NCI-H2081 (cell line): Measurements from ENCODE around the gene ZBTB4.

Experiments used
- DNase-seq, 2 experiments: peaks; one replicate each; lab custom pipeline; 2025; lab: John Stamatoyannopoulos, UW

The ZBTB4 gene

DNA sequence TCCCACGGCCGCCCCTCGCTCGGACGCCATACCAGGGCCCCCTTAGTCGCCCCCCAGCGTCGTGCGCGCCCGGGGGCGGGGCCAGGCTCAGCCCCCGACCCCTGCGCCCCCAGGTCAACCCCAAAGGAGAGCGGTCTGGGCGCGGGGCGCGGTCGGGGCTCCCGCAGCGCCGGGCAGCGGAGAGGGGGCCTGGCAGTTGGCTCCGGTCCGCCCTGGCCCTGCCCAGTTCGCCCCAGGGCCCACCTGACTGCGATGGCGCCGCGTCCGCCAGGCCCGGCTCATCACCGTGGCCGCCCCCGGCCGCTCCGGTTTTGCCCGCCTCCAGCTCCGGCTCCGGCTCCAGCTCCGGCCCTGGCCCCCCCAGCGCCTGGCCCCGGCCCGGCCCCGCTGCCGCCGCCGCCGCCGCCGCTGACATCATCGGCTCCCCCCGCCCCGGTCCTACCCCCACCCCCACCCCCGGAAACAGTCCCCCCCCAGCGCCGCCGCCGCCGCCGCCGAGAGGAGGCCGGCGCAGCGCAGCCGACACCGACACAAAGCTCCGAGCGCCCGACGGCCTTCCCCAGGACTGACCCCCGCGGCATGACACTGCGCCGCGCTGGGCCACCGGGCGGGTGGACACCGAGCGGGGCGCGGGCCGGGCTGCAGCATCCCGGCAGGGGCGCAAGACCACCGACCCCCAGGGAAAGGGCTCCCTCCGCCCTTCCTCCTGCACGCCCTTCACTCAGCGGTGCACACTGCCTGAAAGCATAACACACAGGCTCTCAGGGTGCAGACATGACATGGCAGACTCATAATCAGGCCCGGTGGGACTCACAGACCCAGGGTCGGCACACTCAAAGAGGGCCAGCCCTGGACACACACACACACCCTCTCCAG, at the start of gene ZBTB4:
ZBTB4 (minus strand) TSS at position 419 of the 876 bp plus-strand sequence. CDS start 12,830 bp downstream, outside the sequence.
- DNase-seq, result peak; percentile 10 to 22

- no peak for DNase-seq
Measured at GRCh38 chr17:7528842-7529241, 49.4 kb upstream of the ZBTB4 start.

DNA sequence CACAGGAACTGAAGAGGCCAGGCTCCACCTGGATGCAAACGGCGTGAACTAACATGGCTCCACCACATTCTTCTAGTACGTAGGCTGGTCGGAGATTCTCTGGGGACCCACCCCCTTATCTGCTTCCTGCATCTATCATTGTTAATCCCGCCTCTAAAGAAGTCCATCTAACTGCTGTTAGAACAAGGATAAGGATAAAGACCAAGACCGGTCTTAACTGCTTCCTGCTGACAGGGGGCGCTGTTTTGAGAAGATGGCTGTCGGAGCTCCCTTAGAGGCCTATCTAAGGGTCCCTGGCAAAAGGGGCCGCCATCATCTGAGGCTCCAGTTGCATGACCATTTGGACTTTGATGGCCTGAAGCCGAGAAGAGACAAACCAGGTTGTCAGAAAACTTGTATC, 43.6 kb upstream of the ZBTB4 start:
- no peak for DNase-seq

GRCh38 chr17:7515911-7516610, 36.6 kb upstream of the ZBTB4 start:
- no peak for DNase-seq

DNA sequence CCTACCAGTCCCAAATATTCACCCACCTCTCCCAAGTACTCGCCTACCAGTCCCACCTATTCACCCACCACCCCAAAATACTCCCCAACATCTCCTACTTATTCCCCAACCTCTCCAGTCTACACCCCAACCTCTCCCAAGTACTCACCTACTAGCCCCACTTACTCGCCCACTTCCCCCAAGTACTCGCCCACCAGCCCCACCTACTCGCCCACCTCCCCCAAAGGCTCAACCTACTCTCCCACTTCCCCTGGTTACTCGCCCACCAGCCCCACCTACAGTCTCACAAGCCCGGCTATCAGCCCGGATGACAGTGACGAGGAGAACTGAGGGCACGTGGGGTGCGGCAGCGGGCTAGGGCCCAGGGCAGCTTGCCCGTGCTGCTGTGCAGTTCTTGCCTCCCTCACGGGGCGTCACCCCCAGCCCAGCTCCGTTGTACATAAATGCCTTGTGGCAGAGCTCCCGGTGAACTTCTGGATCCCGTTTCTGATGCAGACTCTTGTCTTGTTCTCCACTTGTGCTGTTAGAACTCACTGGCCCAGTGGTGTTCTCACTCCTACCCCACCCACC, 34.5 kb upstream of the ZBTB4 start:
- DNase-seq, result no peak

DNA sequence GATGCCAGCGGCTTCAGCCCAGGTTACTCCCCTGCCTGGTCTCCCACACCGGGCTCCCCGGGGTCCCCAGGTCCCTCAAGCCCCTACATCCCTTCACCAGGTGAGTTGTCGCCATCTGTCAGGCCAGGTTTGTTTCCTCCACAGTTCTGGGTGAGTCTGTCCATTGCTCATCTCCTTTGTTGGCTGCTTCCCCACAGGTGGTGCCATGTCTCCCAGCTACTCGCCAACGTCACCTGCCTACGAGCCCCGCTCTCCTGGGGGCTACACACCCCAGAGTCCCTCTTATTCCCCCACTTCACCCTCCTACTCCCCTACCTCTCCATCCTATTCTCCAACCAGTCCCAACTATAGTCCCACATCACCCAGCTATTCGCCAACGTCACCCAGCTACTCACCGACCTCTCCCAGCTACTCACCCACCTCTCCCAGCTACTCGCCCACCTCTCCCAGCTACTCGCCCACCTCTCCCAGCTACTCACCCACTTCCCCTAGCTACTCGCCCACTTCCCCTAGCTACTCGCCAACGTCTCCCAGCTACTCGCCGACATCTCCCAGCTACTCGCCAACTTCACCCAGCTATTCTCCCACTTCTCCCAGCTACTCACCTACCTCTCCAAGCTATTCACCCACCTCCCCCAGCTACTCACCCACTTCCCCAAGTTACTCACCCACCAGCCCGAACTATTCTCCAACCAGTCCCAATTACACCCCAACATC, 33.6 kb upstream of the ZBTB4 start:
- no peak for DNase-seq

- DNase-seq, result no peak
Measured at GRCh38 chr17:7512105-7512504, 32.7 kb upstream of the ZBTB4 start.

DNA sequence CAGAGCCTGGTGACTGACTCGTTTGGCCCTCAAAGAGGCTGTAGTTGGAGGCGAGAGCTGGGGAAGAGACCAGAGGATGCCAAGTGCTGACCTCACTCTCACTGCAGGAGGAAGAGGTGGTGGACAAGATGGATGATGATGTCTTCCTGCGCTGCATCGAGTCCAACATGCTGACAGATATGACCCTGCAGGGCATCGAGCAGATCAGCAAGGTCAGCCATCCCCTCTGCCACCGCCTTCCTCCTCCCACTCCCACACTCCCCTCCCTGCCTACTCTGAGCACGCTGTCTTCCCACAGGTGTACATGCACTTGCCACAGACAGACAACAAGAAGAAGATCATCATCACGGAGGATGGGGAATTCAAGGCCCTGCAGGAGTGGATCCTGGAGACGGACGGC, 31.7 kb upstream of the ZBTB4 start:
- no peak for DNase-seq

- DNase-seq, result no peak
Measured at GRCh38 chr17:7509937-7510336, 30.5 kb upstream of the ZBTB4 start.

GRCh38 chr17:7508846-7509245, 29.4 kb upstream of the ZBTB4 start:
- no peak for DNase-seq

DNA sequence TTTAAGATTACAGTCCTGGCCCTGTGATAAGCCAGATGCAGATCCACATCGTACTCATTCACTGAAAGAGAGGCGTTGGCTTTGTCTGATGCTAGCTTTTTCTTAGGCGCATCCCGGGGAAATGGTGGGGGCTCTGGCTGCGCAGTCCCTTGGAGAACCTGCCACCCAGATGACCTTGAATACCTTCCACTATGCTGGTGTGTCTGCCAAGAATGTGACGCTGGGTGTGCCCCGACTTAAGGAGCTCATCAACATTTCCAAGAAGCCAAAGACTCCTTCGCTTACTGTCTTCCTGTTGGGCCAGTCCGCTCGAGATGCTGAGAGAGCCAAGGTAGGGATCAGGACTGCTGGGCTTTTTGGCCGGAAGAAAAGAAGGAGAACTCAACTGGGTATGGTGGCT, 28.7 kb upstream of the ZBTB4 start:
- DNase-seq, result no peak

GRCh38 chr17:7503521-7503920, 24.1 kb upstream of the ZBTB4 start:
- no peak for DNase-seq

GRCh38 chr17:7502987-7503386, 23.6 kb upstream of the ZBTB4 start:
- DNase-seq, result no peak

- DNase-seq, result no peak
Measured at GRCh38 chr17:7502171-7502847, 22.9 kb upstream of the ZBTB4 start.

- no peak for DNase-seq
Measured at GRCh38 chr17:7501729-7502128, 22.3 kb upstream of the ZBTB4 start.

DNA sequence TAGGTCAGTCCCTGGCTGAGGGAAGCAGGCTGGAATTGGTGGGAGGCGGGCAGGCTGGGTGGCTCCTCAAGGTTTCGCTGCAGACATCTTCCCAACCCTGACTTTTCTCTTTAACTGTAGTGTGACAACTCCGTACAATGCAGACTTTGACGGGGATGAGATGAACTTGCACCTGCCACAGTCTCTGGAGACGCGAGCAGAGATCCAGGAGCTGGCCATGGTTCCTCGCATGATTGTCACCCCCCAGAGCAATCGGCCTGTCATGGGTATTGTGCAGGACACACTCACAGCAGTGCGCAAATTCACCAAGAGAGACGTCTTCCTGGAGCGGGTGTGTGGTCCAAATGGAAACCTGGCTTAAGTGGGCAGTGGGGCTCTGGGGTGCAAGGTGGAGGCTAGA, 19.7 kb upstream of the ZBTB4 start:
- DNase-seq, result no peak

DNA sequence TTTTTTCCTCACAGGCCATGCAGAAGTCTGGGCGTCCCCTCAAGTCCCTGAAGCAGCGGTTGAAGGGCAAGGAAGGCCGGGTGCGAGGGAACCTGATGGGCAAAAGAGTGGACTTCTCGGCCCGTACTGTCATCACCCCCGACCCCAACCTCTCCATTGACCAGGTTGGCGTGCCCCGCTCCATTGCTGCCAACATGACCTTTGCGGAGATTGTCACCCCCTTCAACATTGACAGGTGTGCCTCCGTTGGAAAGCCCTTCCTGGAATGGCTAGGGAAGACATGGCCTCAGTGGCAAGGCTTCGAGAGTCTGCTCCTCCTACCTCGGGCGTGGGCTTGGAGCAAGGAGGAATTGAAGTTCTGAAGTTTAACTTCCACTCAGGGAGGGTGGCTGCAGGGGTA, 18.2 kb upstream of the ZBTB4 start:
- no peak for DNase-seq

DNA sequence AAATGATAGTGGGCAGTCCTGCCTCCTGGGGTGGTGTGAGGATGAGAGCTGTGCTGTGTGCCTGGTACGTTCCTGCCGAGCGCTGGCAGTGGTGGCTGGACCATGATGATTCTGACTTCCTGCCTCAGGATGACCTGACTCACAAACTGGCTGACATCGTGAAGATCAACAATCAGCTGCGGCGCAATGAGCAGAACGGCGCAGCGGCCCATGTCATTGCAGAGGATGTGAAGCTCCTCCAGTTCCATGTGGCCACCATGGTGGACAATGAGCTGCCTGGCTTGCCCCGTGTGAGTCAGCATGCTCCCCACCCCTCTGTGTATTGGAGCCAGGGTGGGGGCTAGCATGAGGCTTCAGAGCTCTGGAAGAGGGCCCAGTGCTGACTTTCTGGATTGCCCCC, 17.8 kb upstream of the ZBTB4 start:
- no peak for DNase-seq

DNA sequence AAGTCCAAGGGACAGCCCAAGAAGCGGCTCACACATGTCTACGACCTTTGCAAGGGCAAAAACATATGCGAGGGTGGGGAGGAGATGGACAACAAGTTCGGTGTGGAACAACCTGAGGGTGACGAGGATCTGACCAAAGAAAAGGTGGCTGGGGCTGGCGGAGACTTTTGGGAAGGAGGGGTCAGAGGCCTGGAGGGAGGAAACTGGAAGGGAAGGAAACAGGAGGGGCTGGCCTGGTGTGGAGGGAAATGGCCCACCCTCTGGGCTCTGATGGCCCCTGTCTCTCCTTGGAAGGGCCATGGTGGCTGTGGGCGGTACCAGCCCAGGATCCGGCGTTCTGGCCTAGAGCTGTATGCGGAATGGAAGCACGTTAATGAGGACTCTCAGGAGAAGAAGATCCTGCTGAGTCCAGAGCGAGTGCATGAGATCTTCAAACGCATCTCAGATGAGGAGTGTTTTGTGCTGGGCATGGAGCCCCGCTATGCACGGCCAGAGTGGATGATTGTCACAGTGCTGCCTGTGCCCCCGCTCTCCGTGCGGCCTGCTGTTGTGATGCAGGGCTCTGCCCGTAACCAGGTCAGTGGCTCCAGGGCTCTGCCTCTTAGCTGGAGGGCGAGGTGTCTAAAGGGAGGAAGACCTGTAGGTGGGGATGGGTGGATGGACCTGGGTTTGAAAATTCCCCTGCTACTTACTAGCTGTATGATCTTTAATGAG, 17.2 kb upstream of the ZBTB4 start:
- DNase-seq, result no peak

DNA sequence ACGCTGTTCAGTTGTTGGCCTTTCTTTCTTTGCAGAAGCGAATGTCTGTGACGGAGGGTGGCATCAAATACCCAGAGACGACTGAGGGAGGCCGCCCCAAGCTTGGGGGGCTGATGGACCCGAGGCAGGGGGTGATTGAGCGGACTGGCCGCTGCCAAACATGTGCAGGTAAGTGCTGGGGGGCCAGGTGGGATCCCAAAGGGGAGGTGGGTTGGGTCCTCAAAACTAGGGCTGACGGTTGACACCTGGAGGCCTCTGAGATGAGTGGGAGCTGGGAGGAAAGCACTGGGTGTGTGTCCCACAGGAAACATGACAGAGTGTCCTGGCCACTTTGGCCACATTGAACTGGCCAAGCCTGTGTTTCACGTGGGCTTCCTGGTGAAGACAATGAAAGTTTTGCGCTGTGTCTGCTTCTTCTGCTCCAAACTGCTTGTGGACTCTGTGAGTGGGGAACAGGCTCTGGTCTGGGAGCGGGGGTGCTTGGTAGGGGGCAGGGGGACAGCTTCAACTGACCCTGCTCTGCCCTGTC, 16.5 kb upstream of the ZBTB4 start:
- DNase-seq, result no peak

DNA sequence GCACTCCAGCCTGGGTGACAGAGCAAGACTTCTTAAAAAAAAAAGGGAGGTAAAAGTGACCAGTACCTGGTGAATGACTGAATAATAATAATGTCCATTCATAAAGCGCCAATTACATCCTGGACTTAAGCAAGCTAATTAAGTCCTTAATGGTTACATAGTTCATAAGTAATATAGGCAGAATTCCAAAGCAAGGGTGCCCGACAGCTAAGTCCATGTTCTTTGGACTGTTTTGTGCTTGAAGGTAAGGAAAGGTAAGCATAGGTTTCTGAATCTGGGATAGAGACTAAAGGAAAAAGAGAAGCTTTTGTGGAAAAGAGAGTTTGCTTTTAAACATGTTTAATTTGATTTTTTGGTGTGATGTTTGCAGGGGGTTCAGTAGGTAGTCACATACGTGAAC, 14.5 kb upstream of the ZBTB4 start:
- DNase-seq, result no peak
